GM19467 (cell line): ENCODE results near the gene PABPN1L.

ENCODE experiments used
- ATAC-seq: cut with Tn5 transposase; IDR thresholded peaks from one replicate; pipeline ENCODE4 v1.9.1; 2021; ENCODE audit warnings: mild to moderate bottlenecking, moderate library complexity; ENCODE audit not compliant: unreplicated experiment

The PABPN1L gene

GRCh38 chr16:88814144-88814502, 52.3 kb downstream of the PABPN1L start:
- no peak for ATAC-seq
